ENCODE data around the gene ARVCF.

ARVCF gene

DNA sequence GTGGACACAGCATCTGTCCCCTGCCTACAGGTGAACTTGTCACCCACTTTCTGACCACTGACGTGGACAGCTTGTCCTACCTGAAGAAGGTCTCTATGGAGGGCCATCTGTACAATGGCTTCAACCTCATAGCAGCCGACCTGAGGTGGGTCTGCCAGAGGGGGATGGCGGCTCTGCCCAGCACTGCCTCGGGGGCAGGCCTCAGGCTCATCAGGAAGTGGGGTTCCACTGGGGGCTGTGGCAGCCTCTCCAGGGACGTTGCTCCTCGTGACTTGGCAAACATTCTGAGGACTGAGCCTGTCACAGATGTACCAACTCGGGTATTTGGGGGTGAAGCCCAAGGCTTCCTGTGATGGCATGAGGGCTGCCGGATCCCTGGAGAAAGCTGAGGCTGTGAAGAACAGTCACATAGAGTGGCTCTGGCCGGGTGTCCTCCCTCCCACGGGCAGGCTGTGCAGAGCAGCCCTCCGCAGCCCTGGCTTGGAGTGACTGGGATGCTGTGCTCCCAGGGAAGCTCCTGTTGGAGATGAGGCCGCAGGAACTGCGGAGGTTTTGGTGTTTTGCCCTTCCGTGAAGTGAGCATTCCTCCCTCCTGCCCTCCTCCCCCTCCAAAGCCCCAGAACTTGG lies 36.9 kb upstream of the ARVCF start:
- DNase-seq = no peak

DNA sequence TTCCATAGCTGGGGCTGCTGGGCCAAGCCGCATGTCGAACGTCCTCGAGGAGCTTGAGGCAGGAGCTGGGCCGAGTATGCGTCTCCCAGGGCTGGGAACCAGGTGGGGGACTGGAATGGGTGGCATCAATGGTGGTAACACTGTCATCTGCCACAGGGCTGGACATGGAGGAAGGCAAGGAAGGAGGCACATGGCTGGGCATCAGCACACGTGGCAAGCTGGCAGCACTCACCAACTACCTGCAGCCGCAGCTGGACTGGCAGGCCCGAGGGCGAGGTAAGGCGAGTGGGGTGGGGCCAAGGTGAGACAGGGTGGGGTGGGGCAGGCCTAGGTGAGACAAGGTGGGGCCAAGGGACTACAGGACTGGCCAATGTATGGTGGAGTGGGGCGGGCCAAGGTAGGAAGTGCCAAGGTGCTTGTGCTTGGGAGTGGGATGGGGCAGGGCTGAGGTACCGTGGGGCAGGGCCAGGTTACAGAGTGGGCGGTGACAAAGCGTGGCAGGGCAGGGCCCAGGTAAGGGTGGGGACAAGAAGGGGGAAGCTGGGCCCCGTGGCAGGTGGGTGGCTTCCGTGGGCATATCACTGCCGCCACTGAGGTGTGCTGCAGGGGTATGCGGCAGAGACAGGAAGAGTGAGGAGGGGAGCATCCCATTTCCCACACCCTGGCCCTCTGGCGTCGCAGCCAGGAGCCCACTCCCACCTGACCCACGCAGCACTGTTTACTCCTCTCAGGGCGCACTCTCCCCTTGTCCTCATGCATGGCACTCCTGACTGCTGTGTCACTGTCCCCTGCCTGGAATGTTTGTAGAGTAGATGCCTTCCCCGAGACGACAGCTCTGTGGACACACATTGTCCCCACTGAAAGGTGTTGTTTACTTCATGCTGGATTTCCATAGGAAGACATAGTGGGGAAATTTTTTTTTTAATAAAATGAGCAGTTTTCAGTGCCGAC lies 36.0 kb upstream of the ARVCF start:
- no peak for DNase-seq

DNA sequence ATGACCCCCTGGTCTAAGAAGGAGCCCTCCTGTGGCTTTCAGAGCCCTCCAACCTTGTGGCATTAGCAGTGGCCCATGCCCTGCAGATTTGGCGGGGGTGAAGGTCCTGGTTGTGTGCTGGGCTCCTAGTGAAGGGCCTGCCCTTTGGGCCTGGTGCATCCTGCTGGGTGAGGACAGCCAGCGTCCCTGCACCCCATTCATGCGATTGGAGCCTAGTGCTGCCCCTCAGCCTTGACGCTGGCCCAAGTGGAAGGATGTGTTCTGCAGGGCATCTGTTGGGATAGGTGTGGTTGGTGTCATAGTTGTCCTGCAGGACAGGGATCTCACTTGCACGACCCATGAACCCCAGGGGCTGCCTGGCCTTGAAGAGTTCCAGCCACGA lies 35.3 kb upstream of the ARVCF start:
- DNase-seq = no peak

DNA sequence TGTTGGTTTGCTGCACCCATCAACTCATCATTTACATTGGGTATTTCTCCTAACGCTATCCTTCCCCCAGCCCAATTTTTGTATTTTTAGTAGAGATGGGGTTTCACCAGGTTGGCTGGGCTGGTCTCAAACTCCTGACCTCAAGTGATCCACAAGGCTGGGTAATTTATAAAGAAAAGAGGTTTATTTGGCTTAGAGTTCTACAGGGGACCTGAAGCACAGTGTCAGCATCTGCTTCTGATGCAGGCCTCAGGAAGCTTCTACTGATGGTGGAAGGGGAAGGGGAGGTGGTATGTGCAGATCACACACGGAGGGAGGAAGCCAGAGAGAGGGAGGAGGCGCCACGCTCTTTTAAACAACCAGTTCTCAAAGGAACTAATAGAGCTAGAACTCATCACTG lies 30.1 kb upstream of the ARVCF start:
- DNase-seq = no peak

DNA sequence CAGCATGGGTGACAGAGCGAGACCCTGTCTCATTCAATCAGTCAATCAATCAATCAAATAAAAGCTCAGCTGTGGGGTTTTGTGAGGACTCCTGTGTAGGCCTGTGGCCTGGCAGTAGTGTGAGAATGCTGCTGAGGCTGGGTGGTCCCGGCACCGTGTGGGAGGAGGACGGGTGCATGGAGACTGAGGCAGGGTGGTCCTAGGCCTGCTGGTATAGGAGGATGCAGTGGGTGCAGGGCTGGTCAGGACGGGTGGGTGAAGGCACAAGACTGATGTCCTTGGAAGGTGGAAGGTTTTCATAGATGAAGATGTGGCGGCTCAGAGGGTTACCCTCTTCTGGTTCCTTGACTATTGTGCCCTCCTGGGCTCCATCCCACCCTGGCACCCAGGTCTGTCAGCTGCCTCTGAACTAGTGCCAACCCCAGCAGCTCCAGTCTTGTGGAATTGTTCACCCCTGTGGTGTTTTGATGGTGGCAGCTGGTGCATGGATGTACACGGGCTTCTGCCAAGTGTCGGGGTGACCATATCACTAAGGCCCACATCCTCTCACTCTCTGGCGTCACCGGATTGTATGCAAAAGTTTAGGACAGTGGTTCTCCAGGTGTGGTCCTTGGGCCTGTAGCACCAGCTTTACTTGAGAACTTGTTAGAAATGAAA lies 28.0 kb upstream of the ARVCF start:
- no peak for DNase-seq

DNA sequence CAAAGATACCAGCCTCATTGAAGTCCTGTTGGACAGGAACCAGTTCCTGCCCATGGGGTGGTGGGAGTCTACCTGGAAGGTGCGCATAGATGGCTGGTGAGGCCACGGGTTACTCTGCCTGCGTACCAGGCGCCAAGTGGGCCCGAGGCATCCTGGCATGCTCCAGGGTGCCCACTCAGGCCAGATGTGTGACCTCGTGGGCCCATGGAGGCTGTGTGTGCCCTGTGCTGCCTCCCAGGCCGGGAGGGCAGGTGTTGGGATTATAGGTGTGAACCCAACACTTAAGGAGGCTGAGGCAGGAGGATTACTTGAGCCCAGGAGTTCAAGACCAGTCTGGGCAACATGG lies 27.3 kb upstream of the ARVCF start:
- no peak for DNase-seq

DNA sequence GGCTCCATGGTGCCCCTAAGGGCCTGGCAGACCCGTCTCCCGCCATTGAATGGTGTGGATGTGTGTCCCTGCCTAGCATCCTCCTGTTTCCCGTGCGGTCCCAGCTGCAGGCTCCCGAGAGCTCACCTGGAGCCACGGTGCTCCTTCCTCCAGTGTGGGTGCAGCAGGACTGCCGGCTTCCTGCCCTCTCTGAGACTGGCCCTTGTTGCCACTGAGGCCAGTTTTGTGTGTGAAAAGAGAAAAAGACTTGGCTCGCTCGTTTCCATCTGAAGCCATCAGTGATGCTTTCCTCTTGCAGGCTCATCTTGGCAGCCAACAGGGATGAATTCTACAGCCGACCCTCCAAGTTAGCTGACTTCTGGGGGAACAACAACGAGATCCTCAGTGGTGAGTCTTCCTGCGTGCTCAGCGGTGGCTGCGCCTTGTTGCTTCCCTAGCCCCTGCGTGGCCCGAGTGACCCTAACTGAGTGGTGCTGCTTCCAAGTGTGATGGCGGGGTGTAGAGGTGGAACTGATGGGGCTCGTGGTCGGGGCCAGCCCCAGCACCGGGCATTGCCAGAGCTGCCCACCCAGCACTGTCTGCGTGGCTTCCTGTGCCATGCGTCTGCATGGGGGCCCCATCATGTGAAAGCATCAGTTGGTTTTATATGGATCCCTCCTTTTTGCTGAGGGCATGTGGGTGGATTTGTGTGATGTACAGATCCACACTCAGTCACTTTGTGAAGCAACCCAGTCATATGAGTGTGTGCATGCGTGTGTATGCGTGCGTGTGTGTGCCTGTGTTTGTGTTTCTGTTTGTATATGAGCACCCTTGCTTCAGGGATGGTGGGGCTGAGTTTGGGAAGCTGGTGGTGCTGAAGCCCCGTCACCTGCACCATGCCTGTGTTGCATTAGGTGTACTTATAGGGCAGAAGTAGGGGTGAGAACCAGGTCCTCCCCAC lies 26.7 kb upstream of the ARVCF start:
- no peak for DNase-seq

DNA sequence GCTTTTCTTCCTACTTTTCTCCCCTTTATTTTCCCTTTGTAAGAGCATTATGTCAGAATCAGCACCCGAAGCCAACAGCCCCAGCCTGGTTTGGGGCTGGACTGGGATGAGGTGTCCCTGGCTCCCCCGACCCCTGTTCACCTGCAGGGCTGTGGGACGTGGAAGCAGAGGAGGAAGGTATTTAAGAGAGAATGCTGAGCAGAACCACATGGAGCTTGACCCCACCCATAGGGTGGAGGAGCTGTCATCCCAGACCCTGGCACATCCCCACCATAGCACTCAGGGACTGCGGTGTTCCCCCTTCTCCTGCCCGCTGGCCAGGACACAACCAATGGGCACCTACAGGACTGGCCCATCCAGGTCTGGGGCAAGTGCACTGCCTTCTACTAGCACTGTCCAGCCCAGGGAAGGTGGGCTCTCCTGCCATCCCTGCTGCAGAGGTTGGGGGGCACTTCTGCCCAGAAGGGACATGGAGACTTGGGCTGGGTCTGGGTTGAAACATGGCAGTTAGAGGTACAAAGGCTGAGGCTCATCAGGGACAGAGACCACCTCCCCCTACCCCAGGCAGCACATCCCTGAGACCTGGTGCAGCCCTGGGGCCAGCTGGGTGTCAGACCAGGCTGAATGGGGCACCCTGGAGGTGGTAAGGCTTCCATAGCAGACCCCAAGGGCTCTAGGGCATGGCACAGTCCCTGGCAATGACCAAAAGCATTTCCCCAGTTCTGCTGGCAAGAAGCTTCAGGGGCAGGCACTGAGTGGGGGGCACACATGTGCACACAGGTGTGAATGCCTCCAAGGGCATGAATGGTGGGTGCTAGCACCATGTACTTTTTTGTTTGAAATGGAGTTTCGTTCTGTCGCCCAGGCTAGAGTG lies 23.9 kb upstream of the ARVCF start:
- no peak for DNase-seq

DNA sequence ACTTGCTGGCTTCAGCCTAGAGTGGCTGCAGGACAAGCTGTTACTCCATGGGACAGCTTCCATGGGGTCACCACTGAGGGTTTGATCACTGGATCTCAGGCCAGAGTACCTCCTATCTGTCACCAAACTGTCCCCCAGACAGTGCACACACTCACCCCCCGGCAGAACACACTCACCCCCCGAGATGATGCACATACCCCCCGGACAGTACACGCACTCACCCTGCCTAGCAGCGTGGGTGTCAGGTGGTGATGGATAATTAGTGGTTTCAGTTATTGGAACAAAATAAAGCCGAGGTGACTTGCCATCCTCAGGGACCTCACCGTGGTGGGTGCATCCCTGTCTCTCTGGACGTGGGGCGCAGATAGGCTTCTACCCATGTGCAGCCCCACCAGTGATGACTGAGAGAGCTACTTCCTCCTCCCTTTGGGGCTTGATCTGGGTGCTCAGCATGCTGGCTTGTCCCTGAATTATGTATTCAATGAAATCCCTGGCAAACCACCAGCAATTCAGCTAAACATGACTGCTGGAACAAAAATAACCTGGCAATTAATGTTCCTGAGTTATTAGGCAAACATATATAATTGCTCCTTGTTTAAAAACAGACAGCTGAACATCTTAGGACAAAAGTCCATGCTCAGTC lies 23.2 kb upstream of the ARVCF start:
- no peak for DNase-seq

DNA sequence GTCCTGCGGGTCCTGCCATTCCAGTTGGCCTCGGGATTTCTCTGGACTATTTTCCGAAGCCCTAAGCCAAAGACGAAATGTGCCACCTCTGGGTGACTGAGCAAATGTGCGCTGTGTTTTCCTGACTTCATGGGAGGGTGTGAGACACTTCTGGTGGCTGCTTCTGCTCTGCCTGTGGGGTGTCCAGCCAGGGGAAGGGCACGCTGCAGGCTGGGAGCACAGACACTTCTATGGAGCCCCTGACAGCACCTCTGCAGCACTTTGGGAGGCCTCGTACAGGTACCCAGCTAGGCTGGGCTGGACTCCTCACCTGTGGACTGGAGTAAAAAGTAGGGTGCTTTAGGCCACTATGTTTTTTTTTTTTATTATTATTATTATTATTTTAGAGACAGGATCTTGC lies 22.0 kb upstream of the ARVCF start:
- DNase-seq = no peak

DNA sequence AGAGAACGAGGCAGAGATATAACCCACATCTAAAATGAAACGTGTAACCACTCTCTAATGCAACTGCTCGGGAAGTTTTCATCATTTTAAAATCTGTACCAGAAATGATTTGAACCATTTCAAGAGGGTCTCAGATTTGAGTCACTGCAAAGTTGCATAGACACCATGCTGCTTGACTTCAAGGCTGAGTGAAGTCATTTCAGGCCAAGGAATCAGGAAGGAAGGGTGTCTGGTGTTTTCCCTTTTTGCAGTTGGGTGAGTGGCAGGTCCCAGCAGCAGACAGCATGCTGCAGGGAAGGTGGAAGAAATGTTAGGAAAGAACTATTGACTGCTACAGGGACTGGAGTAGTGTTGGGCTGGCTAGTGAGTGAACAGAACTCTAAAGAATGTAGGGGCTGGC lies 20.8 kb upstream of the ARVCF start:
- DNase-seq = no peak

DNA sequence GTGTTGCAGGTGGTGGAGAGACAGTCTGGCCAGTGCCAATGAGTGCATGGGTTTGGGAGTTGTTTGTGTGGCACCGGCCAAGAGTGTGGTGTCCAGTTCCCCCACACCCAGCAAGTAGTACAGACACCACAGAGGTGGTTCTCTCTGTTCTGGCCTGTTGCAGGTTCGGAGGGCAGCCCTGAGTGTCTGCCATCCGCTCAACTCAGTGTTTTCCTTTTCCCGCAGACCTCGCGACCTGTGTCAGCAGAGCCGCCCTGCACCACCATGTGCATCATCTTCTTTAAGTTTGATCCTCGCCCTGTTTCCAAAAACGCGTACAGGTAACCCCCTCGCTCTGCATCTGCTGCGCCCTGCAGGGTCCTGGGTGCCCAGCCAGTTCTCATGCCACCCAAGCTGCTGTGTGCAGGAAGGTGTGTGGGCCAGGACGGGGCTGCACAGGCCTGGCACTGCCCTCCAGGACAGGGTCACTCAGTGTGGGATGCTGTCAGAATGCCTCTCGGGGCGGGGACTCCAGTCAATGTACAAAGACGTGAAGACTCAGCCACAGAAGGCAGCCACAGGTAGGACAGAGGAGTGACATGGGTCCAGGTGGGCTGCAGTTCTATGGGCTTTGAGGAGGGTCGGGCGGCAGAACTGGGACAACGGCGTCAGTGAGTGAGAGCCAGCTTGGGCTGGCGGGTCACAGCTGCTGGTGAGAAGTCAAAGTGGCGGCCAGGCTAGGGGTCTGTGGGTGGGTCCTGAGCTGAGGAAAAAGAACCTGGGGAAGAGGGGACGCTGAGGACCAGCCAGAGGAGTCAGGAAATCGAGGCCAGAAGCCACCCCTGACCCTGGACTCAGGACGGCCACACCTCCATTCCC lies 20.1 kb upstream of the ARVCF start:
- DNase-seq = no peak

DNA sequence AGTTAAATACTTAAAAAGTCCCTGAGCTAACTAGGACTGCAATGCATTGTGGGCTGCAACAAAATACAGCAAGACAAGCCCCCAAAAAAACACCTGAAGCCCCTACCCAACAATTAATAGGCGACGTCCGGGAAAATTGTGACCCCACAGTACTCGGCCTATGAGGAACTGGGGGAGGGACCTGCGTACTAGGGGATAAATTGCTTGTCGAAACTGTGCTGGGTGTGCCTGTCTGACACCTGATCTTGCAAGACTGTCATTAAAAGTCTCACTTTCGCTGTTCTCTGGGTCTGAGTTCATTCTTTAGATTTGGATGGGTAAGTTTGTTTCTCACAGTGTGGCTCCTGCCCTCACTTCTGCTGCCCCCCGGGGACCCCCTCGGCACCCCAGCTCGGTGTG lies 19.5 kb upstream of the ARVCF start:
- no peak for DNase-seq

DNA sequence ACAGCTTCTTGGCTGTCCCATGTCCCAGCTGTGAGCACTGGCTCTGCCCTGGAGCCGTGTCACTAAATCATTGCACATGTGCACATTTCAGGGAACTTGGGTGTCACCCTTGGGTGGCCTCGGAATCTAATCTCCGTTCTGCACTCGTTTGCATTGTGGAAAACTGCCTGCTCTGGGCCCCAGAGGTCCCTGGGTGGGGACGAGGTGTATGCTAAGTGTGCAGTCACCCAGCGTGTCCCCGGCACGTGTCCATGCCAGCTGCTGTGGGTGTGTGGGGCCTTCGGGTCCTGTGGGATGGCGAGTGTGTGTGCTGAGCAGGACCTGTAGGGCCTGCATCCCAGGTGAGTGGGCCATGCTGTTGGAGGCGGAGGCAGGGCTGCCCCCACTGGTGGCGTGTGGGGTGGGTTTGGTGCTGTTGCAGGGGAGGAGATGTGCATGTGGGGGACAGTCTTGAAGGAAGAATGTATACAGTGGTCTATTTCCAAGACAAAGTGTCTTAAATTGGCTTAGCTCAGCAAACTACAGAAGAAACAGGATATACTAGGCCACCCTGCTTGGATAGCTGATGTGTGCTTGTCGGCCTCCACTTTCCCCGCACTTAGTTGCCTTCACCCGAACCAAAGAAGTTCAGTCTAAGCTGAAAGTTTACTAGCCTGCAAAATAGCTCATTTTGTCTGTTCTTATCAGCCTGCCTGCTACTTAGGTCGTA lies 18.9 kb upstream of the ARVCF start:
- no peak for DNase-seq

DNA sequence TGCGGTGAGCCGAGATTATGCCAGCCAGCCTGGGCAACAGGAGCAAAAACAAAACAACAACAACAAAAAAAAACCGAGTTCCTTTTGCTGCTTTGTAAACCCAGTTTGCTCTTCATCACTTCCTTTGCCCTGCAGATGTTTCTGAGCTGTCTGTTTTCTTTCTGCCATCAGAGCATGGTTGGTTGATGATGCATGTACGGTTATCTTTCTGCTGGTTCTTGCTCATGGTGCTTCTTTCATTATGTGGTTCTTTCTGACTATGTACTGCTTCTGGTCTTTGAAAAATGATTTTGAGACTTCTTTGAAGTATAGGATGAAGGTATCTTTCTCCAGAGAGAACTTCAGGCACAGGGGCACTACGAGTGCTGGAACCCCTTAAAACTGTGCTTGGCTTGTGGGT lies 17.5 kb upstream of the ARVCF start:
- DNase-seq = no peak

DNA sequence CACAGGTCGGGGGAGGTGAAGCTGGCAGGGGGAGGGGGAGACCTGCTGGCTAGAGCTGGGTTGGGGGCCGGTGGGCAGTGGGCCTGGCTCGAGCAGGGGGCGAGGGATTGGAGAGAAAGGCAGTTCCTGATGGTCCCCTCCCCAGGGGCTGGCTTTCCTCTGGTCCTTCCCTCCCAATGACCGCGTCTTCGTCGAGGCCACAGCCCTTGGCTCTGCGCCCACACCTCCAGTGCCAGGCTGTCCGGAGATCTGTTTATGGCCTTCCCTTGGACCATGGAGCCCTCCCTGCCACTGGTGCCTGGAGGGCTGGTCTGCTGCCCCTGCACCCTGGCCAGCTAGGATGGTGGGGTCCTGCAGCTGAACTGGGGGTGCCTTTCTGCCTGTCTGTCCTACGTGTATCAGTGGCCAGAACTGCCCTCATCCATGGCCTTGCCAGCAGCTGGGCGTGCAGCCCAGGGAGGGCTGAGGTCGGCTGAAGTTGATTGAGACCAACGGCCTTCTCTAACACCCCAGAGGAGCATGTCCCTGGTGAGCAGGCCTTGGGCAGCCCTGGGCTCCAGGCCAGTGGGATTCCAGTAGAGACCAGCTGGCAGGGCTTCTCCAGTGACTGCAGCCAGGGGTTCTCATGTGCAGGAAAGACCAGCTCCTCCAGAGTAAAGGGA lies 16.6 kb upstream of the ARVCF start:
- DNase-seq = no peak

DNA sequence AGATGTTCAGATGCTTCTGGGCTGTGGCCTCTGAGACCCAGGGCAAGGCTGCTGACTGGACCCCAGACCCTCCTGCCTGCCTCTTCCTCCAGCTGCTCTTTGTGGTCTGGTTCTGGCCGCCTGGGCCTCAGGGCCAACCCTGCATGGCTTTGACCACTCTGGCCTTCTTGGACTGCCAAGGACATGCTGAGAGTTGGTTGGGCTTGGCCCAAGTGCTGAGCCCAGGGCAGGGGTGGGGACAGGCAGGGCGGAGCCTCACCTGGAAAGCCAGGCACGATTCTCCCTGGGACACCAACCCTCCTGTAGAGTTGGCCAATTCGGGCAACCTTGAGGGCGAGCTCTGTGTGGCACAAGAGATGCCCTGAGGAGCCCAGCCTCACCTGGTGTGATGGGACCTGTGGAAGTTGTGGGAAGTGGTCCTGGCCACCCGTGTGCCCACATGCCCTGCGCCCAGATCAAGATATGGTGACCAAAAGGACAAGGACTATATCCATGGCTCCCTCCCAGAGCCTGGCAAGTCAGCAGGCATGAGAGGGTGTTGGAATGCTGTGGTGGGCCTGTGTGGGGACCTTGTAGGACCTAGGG lies 15.9 kb upstream of the ARVCF start:
- no peak for DNase-seq

DNA sequence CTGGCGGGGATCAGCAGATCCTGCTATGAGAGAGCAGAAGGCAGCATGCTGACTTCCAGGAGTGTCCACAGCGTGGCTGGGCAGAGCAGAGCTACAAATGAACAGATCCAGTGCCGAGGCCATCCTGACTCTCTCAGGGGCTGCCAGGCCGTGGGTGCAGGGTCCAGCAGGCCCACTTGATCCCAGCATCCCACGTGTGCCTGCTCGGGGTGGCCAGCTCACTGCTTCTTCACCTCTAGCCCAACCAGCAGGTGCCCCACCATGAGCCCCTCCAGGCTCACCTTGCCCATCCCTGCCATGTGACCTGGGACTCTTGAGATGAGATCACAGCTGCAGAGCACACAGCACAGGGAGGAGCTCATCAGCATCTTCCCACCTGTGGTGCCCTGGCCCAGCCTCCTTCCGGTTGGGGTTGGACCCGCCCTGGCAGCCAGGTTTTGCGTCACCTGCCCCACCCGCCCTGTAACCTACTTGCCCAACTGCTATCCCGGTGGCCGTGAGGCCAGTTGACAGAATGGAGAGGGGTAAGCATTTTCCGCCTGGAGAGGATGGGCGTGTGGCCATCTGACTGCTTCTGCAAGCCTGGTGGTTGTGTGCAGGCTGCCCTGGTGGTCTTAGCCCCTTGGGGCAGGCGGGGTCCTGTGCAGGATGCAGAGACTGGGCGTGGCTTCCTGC lies 15.2 kb upstream of the ARVCF start:
- peak; percentile 45 for DNase-seq
